A549 (cell line): ENCODE measurements around the gene MUC4. TPM values are rescaled to one million over a fixed set of nuclear protein-coding genes. Genes with fewer than 3 reads are reported as not detected.

Source experiments
- ATAC-seq, 2 experiments: fragments of 200-7000 bp in 1 of 2; fragments of >200 bp in 1 of 2; cut with Nextera tagmentation in 1 of 2; cut with Tn5 transposase in 1 of 2; 3 replicates each; pipeline versions ENCODE4 v1.8.0 to v1.9.1; 2018 to 2020; ENCODE audit warnings: mild to moderate bottlenecking in 1 of 2, moderate library complexity in 1 of 2
- CTCF ChIA-PET: fragments of 300-600 bp; sonication (Branson Sonifier 250); formaldehyde crosslinking; extraction: SDS; loops from one replicate; lab custom pipeline; 2021; ENCODE audit warnings: antibody characterized with exemption, inconsistent platforms; lab: Yijun Ruan, JAX
- POLR2A ChIA-PET: fragments of 350-600 bp; formaldehyde crosslinking; extraction: SDS; loops from one replicate; lab custom pipeline; 2021; ENCODE audit warnings: antibody characterized with exemption, inconsistent platforms; lab: Yijun Ruan, JAX
- DNase-seq, 2 experiments: peaks; one replicate each; pipeline versions ENCODE4 v3.0.0 to v3.0.0-alpha.2; 2011 to 2016; ENCODE audit warnings: low read depth in 1 of 2, low spot score in 1 of 2
- FAIRE-seq: peaks from 2 replicates; lab custom pipeline; 2011; peaks lifted over from hg19 to GRCh38; lab: Jason Lieb, UNC
- H3K27ac ChIP-seq, 2 experiments: fragments of >200 bp; sonication (Bioruptor Twin); formaldehyde crosslinking; 3 replicates each; pipeline ENCODE4 v1.5.1; 2016 to 2017
- H3K4me1 ChIP-seq: fragments of >200 bp; sonication (Bioruptor Twin); formaldehyde crosslinking; 3 replicates; pipeline ENCODE4 v1.6.1; 2016
- H3K4me2 ChIP-seq: fragments of >200 bp; sonication (Bioruptor Twin); formaldehyde crosslinking; 3 replicates; pipeline ENCODE4 v1.6.1; 2016
- H3K4me3 ChIP-seq: fragments of >200 bp; sonication (Bioruptor Twin); formaldehyde crosslinking; 3 replicates; pipeline ENCODE4 v1.5.1; 2016
- H3K9me3 ChIP-seq: fragments of >200 bp; sonication (Bioruptor Twin); formaldehyde crosslinking; 3 replicates; pipeline ENCODE4 v1.6.1; 2016
- CBX8 ChIP-seq: fragments of 200-600 bp; sonication (generic); IDR thresholded peaks from 2 replicates; pipeline ENCODE4 v1.6.1; 2016
- CEBPB ChIP-seq, 2 experiments: fragments of >200 bp in 1 of 2; sonication (Bioruptor Twin) in 1 of 2; formaldehyde crosslinking in 1 of 2; IDR thresholded peaks; 2 replicates each; pipeline ENCODE4 v1.6.1; 2012 to 2016
- EHMT2 ChIP-seq: fragments of 200-600 bp; sonication (generic); IDR thresholded peaks from 2 replicates; pipeline ENCODE4 v1.6.1; 2016; ENCODE audit warnings: antibody characterized with exemption, low read depth, mild to moderate bottlenecking, moderate library complexity
- EP300 ChIP-seq, 2 experiments: fragments of >200 bp; sonication (Bioruptor Twin); formaldehyde crosslinking; IDR thresholded peaks; 2 replicates in 1 of 2; 3 replicates in 1 of 2; pipeline ENCODE4 v1.6.1; 2016 to 2017
- HDAC2 ChIP-seq: fragments of 200-600 bp; sonication (generic); IDR thresholded peaks from 2 replicates; pipeline ENCODE4 v1.6.1; 2016
- HEYL ChIP-seq: fragments of 250-450 bp; sonication (Bioruptor Pico); IDR thresholded peaks from 2 replicates; pipeline ENCODE4 v1.8.0; 2021; ENCODE audit warnings: mild to moderate bottlenecking, moderate library complexity
- KDM1A ChIP-seq: fragments of 200-600 bp; sonication (generic); IDR thresholded peaks from 2 replicates; pipeline ENCODE4 v1.6.1; 2016; ENCODE audit warnings: low read depth, mild to moderate bottlenecking
- NFE2L2 ChIP-seq: fragments of 150-350 bp; conservative IDR thresholded peaks from 2 replicates; pipeline ENCODE4 v1.6.1; 2014; ENCODE audit warnings: low read length
- NR3C1 ChIP-seq: fragments of >200 bp; sonication (Bioruptor Twin); formaldehyde crosslinking; IDR thresholded peaks from 3 replicates; pipeline ENCODE4 v1.6.1; 2017
- POLR2AphosphoS2 ChIP-seq: conservative IDR thresholded peaks from 2 replicates; pipeline ENCODE4 v1.6.1; 2012; ENCODE audit warnings: low read length, improper control_type of control experiment, inconsistent platforms
- RAD21 ChIP-seq, 2 experiments: fragments of >200 bp in 1 of 2; sonication (Bioruptor Twin) in 1 of 2; formaldehyde crosslinking in 1 of 2; IDR thresholded peaks in 1 of 2; conservative IDR thresholded peaks in 1 of 2; 2 replicates in 1 of 2; 3 replicates in 1 of 2; pipeline ENCODE4 v1.6.1; 2012 to 2018; ENCODE audit warnings: inconsistent platforms in 1 of 2
- RARB ChIP-seq: fragments of 250-450 bp; sonication (Bioruptor Pico); IDR thresholded peaks from 2 replicates; pipeline ENCODE4 v1.8.0; 2021; ENCODE audit warnings: mild to moderate bottlenecking, moderate library complexity
- ZNF302 ChIP-seq: fragments of 250-450 bp; sonication (Bioruptor Pico); IDR thresholded peaks from 2 replicates; pipeline ENCODE4 v1.9.0; 2021; ENCODE audit warnings: inconsistent platforms, mild to moderate bottlenecking, moderate library complexity
- WGBS: methylation state at CpG from one replicate; pipeline ENCODE4 v1.1.6; 2017; ENCODE audit errors: missing lambda C conversion rate; 5-methylcytosine and 5-hydroxymethylcytosine counted together
- polyA plus RNA-seq, 4 experiments: library from polyadenylated mRNA; depleted of rRNA in 3 of 4; stranded (reverse); fragments of >200 nt; fragmentation: RNase III in 1 of 4; extraction: RNeasy Plus Mini Kit Qiagen cat#74134 plus additional on column Dnase treatment in 1 of 4; gene quantifications; 2 replicates in 3 of 4; 3 replicates in 1 of 4; pipeline ENCODE4 v1.2.3, GENCODE V29; 2011 to 2017
- TF ChIP-seq, protein P1 (sequence below): IDR thresholded peaks from 2 replicates; pipeline ENCODE4 v1.6.1; 2012; ENCODE audit warnings: low read depth, borderline replicate concordance
- TF ChIP-seq, protein P2 (sequence below): fragments of 150-350 bp; IDR thresholded peaks from 2 replicates; pipeline ENCODE4 v1.6.1; 2014; ENCODE audit warnings: low read depth, mild to moderate bottlenecking, low read length
- TF ChIP-seq, protein P3 (sequence below): IDR thresholded peaks from 2 replicates; pipeline ENCODE4 v1.6.1; 2012
- TF ChIP-seq, protein P4 (sequence below): fragments of 450-650 bp; IDR thresholded peaks from 2 replicates; pipeline ENCODE4 v1.6.1; 2014; ENCODE audit warnings: antibody characterized with exemption
- TF ChIP-seq, protein P5 (sequence below): fragments of >200 bp; sonication (Bioruptor Twin); formaldehyde crosslinking; IDR thresholded peaks from 3 replicates; pipeline ENCODE4 v1.5.1; 2016
- TF ChIP-seq, protein P6 (sequence below): fragments of 250-450 bp; sonication (Bioruptor Pico); IDR thresholded peaks from 2 replicates; pipeline ENCODE4 v1.5.0; 2021; ENCODE audit warnings: mild to moderate bottlenecking, moderate library complexity, borderline replicate concordance

The MUC4 gene
- polyA plus RNA-seq, 2 of the 4 experiments (the other 2 are of a cell fraction) = 0.04 TPM; not detected in 1

DNA sequence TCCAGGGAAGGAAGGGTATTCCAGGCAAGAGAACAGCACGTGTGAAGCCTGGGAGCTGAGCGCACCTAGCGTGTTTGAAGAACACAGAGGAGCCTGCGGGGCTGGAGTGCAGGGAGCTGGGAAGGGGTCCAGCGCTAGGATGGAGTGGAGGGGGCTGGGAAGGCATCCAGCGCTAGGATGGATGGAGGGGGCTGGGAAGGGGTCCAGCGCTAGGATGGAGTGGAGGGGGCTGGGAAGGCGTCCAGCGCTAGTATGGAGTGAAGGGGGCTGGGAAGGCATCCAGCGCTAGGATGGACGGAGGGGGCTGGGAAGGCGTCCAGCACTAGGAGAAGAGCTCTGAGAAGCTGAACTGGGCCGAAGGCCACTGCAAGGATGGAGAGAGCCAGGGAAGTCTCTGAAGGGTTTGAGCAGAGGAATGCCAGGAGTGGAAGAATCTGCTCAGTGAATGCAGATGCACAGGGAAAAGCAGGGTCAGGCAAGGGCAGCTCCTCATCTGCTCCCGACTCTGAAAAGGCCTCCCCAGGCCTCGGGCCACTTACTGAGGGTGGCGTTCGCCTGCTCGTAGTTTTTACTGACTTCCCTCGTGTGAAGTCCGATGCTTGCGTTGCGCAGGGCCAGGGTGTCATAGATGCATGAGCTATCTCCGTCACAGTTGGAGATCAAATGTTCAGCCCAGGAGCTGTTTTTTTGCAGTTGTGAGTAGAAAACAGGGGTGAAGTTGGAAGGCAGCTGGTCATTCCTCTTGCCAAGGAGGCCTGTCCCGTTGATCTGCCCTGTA is 51.2 kb downstream of the MUC4 start (continued):
- TF ChIP-seq, protein P1, sequence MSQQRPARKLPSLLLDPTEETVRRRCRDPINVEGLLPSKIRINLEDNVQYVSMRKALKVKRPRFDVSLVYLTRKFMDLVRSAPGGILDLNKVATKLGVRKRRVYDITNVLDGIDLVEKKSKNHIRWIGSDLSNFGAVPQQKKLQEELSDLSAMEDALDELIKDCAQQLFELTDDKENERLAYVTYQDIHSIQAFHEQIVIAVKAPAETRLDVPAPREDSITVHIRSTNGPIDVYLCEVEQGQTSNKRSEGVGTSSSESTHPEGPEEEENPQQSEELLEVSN = no peak
- TF ChIP-seq EHMT2 (no peak), KDM1A (no peak), NR3C1 (no peak)
- TF ChIP-seq, protein P2, sequence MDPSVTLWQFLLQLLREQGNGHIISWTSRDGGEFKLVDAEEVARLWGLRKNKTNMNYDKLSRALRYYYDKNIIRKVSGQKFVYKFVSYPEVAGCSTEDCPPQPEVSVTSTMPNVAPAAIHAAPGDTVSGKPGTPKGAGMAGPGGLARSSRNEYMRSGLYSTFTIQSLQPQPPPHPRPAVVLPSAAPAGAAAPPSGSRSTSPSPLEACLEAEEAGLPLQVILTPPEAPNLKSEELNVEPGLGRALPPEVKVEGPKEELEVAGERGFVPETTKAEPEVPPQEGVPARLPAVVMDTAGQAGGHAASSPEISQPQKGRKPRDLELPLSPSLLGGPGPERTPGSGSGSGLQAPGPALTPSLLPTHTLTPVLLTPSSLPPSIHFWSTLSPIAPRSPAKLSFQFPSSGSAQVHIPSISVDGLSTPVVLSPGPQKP = no peak

DNA sequence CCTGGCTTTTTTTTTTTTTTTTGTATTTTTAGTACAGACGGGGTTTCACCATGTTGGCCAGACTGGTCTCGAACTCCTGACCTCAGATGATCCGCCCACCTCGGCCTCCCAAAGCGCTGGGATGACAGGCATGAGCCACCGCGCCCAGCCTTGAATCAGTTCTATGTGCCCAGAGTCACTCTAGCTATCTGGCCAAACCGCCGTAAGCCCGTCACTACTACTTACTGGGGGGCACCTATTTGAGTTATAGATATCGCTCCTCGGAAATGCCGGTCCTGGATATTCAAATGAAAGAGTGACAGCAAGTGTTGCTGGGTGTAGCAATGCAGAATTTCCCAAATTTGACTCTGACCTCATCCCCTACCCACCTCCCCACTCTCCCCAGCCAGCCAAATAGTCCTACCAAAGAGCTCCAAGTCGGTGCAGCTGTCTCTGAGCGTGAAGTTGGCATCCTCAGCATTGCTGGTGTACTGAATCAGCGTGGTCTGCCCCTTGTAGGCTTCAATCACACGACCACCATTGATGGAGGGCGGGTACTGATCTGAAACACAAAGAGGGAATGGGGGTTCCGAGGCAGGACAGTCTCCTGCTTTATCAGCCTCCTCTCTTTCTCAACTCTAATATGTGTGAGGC is 52.9 kb downstream of the MUC4 start:
- DNase-seq (no peak), ATAC-seq (no peak), FAIRE-seq (no peak)
- TF ChIP-seq RAD21 (conservative IDR thresholded peaks at IDR 0.05 in 1 of 2, IDR thresholded peaks at IDR 0.05 in 1 of 2) = no peak
- no peak for TF ChIP-seq ZNF302 (CRISPR knock-in tag)
- no peak for TF ChIP-seq POLR2AphosphoS2
- ChIA-PET POLR2A (no interaction called here), CTCF (interaction anchor here (1.6 kb wide), 1 partner anchor 10 kb away, joined by 3 read pairs; no protein-coding TSS in a partner anchor)
- H3K9me3 ChIP-seq = no peaks in the 10 kb centered on the region
- no peaks in the 10 kb centered on the region for H3K4me1 ChIP-seq
- no peak overlapping the region for H3K27ac ChIP-seq
- H3K4me3 ChIP-seq = no peak overlapping the region
- H3K4me2 ChIP-seq = no peak overlapping the region
- WGBS = 41% methylated on average over 19 of the region's 19 CpGs

DNA sequence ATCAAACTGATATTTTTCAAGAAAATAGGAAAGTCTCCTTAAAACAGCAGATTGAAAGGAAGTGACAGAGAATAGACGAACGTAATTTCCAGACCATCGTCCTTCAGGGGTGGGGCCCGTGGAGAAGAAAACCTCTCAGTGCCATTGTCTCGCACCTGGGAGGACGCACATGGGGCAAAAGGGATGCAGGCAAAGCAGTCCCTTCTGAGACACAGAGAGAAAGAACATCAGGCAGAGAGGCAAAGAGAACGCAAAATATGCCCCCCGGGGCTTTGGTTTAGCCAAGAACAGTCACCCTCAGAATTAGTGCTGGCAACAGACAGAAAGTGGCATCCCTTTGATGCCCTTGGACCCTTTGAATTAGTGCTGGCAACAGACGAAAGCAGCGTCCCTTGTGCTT is 53.9 kb downstream of the MUC4 start:
- no peaks in the 10 kb centered on the region for H3K9me3 ChIP-seq
- H3K4me3 ChIP-seq = no peak overlapping the region
- FAIRE-seq = no peak
- TF ChIP-seq HDAC2 (no peak), CBX8 (no peak), HEYL (no peak), EP300 (IDR thresholded peaks at IDR 0.05) (no peak), NFE2L2 (no peak), ZNF302 (CRISPR knock-in tag) (no peak), RARB (CRISPR knock-in tag) (no peak), CEBPB (IDR thresholded peaks at IDR 0.05) (no peak), KDM1A (no peak)
- TF ChIP-seq, protein P3, sequence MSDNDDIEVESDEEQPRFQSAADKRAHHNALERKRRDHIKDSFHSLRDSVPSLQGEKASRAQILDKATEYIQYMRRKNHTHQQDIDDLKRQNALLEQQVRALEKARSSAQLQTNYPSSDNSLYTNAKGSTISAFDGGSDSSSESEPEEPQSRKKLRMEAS = no peak
- TF ChIP-seq, protein P4, sequence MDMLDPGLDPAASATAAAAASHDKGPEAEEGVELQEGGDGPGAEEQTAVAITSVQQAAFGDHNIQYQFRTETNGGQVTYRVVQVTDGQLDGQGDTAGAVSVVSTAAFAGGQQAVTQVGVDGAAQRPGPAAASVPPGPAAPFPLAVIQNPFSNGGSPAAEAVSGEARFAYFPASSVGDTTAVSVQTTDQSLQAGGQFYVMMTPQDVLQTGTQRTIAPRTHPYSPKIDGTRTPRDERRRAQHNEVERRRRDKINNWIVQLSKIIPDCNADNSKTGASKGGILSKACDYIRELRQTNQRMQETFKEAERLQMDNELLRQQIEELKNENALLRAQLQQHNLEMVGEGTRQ = no peak
- TF ChIP-seq, protein P5, sequence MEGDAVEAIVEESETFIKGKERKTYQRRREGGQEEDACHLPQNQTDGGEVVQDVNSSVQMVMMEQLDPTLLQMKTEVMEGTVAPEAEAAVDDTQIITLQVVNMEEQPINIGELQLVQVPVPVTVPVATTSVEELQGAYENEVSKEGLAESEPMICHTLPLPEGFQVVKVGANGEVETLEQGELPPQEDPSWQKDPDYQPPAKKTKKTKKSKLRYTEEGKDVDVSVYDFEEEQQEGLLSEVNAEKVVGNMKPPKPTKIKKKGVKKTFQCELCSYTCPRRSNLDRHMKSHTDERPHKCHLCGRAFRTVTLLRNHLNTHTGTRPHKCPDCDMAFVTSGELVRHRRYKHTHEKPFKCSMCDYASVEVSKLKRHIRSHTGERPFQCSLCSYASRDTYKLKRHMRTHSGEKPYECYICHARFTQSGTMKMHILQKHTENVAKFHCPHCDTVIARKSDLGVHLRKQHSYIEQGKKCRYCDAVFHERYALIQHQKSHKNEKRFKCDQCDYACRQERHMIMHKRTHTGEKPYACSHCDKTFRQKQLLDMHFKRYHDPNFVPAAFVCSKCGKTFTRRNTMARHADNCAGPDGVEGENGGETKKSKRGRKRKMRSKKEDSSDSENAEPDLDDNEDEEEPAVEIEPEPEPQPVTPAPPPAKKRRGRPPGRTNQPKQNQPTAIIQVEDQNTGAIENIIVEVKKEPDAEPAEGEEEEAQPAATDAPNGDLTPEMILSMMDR = no peak
- TF ChIP-seq, protein P1 = no peak
- TF ChIP-seq, protein P6, sequence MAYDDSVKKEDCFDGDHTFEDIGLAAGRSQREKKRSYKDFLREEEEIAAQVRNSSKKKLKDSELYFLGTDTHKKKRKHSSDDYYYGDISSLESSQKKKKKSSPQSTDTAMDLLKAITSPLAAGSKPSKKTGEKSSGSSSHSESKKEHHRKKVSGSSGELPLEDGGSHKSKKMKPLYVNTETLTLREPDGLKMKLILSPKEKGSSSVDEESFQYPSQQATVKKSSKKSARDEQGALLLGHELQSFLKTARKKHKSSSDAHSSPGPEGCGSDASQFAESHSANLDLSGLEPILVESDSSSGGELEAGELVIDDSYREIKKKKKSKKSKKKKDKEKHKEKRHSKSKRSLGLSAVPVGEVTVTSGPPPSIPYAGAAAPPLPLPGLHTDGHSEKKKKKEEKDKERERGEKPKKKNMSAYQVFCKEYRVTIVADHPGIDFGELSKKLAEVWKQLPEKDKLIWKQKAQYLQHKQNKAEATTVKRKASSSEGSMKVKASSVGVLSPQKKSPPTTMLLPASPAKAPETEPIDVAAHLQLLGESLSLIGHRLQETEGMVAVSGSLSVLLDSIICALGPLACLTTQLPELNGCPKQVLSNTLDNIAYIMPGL (CRISPR knock-in tag) = no peak
- POLR2A ChIA-PET = no interaction called here
- H3K4me2 ChIP-seq = no peak overlapping the region
- ATAC-seq = no peak
- CTCF ChIA-PET = no interaction called here
- no peak overlapping the region for H3K27ac ChIP-seq
- DNase-seq = no peak
- 42% methylated on average over 10 of the region's 10 CpGs for WGBS
- H3K4me1 ChIP-seq = no peaks in the 10 kb centered on the region
